GM20000 (cell line): ENCODE data around the gene ADARB2.

Experiments
- DNase-seq: peaks from one replicate; pipeline ENCODE4 v3.0.0; 2012; ENCODE audit warnings: low spot score
- TF ChIP-seq, protein P1 (sequence below): IDR thresholded peaks from 2 replicates; pipeline ENCODE4 v1.5.1; 2012; ENCODE audit warnings: mild to moderate bottlenecking, control low read depth; ENCODE audit errors: extremely low read depth, missing control alignments

ADARB2 gene

DNA sequence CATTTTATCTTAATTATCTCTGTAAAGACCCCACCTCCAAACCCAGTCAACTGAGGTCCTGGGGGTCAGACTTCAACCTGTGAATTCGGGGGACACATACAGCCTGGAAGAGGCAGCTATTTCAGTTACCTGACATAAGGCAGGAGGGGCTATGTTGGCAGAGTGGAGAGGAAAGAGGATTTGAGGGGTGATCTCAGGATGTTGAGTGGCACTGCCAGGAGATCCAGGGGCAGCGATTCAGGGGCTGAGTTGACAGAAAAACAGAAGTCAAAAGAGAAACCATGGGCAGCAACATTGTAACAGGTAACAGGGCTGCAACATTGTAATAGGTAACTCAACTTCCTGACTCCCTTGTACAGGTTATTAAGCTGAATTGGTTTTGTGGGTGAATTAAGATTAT, 162.6 kb downstream of the ADARB2 start:
- TF ChIP-seq, protein P1, sequence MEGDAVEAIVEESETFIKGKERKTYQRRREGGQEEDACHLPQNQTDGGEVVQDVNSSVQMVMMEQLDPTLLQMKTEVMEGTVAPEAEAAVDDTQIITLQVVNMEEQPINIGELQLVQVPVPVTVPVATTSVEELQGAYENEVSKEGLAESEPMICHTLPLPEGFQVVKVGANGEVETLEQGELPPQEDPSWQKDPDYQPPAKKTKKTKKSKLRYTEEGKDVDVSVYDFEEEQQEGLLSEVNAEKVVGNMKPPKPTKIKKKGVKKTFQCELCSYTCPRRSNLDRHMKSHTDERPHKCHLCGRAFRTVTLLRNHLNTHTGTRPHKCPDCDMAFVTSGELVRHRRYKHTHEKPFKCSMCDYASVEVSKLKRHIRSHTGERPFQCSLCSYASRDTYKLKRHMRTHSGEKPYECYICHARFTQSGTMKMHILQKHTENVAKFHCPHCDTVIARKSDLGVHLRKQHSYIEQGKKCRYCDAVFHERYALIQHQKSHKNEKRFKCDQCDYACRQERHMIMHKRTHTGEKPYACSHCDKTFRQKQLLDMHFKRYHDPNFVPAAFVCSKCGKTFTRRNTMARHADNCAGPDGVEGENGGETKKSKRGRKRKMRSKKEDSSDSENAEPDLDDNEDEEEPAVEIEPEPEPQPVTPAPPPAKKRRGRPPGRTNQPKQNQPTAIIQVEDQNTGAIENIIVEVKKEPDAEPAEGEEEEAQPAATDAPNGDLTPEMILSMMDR, result no peak
- DNase-seq, result no peak

DNA sequence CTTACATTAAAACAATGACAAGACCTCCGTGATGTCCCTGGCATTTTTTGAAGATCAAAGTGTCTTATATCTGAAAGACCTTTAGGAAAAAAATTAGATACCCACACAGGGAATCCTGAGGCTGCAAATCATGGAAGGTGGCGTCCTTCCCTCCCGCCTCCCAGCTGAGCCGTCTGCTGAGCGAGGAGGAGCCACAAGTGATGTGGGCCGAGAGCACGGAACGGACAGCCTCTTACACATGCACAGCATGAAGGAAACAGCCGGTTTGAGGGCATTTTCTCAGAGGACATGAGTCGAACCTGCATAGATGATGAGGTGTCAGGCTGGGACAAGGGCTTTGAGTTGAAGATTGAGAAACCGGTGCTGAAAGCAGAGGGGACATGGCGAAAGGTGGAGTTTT, 163.3 kb downstream of the ADARB2 start:
- TF ChIP-seq, protein P1, result no peak
- DNase-seq, result no peak

- TF ChIP-seq, protein P1, result no peak
- DNase-seq, result no peak
Observed at GRCh38 chr10:1573334-1573969, 163.9 kb downstream of the ADARB2 start.

- TF ChIP-seq, protein P1, result no peak
- DNase-seq, result no peak
Observed at GRCh38 chr10:1572519-1573333, 164.6 kb downstream of the ADARB2 start.

DNA sequence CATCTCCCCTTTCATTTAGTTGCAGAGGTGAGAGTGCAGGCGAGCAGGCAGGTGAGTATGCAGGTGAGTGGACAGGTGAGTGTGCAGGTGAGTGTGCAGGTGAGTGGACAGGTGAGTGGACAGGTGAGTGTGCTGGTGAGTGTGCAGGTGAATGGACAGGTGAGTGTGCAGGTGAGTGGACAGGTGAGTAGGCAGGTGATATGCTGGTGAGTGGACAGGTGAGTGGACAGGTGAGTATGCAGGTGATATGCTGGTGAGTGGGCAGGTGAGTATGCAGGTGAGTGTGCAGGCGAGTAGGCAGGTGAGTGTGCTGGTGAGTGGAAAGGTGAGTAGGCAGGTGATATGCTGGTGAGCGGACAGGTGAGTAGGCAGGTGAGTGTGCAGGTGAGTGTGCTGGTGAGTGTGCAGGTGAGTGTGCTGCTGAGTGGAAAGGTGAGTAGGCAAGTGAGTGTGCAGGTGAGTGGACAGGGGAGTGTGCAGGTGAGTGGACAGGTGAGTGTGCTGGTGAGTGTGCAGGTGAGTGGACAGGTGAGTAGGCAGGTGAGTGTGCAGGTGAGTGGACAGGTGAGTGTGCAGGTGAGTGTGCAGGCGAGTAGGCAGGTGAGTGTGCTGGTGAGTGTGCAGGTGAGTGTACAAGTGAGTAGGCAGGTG, 165.6 kb downstream of the ADARB2 start:
- no peak for DNase-seq
- TF ChIP-seq, protein P1, result no peak

DNA sequence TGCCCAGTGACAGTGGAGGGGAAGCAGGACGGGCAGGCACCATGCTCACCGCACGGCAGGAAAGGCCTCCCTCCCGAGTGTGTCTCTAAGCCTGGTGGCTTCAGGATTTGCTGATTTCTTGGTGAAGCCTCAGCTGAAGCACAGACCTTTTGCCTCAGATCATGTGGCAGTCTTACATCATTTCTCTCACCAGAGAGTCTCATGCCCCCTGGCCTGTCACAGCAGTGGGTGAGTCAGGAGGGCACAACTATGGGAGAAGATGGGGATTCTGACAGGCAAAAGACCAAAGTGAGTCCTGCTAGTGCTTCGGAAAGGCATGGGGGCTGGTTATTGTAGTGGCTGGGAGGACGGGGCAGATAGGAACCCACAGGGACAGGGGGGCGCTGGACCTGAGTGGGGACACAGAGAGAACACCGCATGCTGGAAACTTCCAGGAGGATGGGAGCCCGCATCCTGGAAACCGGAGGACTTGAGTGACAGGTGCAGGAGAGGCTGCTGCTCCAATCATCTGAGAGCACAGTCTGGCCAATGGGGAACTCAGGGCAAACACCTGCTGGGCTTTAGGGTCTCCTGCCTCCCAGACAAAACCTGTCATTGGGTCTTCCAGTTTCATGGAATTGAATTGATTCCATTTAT, 166.8 kb downstream of the ADARB2 start:
- TF ChIP-seq, protein P1, result no peak
- DNase-seq, result no peak
